Ecto neural progenitor cell (in vitro differentiated cells): ENCODE data around the gene PHF1.
"Not testable (repeated sequence)": the region's sequence is repeated elsewhere in the genome, so short reads cannot be mapped to it uniquely, and the experiment has no call there.

Source experiments
- DNase-seq: peaks from one replicate; pipeline ENCODE4 v3.0.0-alpha.2; 2018; ENCODE audit warnings: low spot score

The PHF1 gene

GRCh38 chr6:33391922-33392594 lies 18.8 kb upstream of the PHF1 start:
- no peak for DNase-seq

GRCh38 chr6:33392595-33392948 lies 18.2 kb upstream of the PHF1 start:
- DNase-seq: no peak

GRCh38 chr6:33392979-33393378 lies 17.8 kb upstream of the PHF1 start:
- DNase-seq: no peak

- DNase-seq: no peak
These were observed 13.3 kb upstream of the PHF1 start for GRCh38 chr6:33397541-33397940.

- DNase-seq: not testable (repeated sequence)
These were observed 12.2 kb upstream of the PHF1 start for GRCh38 chr6:33398601-33399000.

GRCh38 chr6:33399881-33400280 lies 10.9 kb upstream of the PHF1 start:
- not testable (repeated sequence) for DNase-seq

- DNase-seq: no peak
These were observed 5.9 kb upstream of the PHF1 start for GRCh38 chr6:33404884-33405283.

- no peak for DNase-seq
These were observed 5.4 kb upstream of the PHF1 start for GRCh38 chr6:33405386-33405940.

- no peak for DNase-seq
These were observed 4.7 kb upstream of the PHF1 start for GRCh38 chr6:33406126-33406525.

GRCh38 chr6:33407132-33407718 lies 3.6 kb upstream of the PHF1 start:
- DNase-seq: no peak

- peak; percentile 99 for DNase-seq
These were observed 634 bp upstream of the PHF1 start for GRCh38 chr6:33410050-33410710.

GRCh38 chr6:33411632-33412005 lies 805 bp downstream of the PHF1 start:
- DNase-seq: no peak

- no peak for DNase-seq
These were observed 1.6 kb downstream of the PHF1 start for GRCh38 chr6:33412140-33413009.

GRCh38 chr6:33413241-33414120 lies 2.7 kb downstream of the PHF1 start:
- no peak for DNase-seq

- DNase-seq: no peak
These were observed 3.9 kb downstream of the PHF1 start for GRCh38 chr6:33414592-33415271.

GRCh38 chr6:33415831-33416230 lies 5.0 kb downstream of the PHF1 start:
- no peak for DNase-seq

GRCh38 chr6:33416386-33417127 lies 5.7 kb downstream of the PHF1 start:
- no peak for DNase-seq

- DNase-seq: no peak
These were observed 6.5 kb downstream of the PHF1 start for GRCh38 chr6:33417128-33417902.
